GM12878 (cell line): ENCODE results near the gene UAP1L1. TPM values are rescaled to one million over a fixed set of nuclear protein-coding genes. Genes with fewer than 3 reads are reported as not detected.

Experiments
- ATAC-seq: fragments of 200-7000 bp; cut with Tn5 transposase; 3 replicates; pipeline ENCODE4 v1.9.1; 2020; ENCODE audit warnings: mild to moderate bottlenecking, moderate library complexity
- BruUV-seq: library from RNA; stranded (reverse); fragments of 400-500 nt; replicated peaks from 2 replicates; lab custom pipeline; 2021; lab: Mats Ljungman, UMichigan
- CTCF ChIA-PET: fragments of 300-600 bp; sonication (Branson Sonifier 250); formaldehyde crosslinking; extraction: SDS; loops from one replicate; lab custom pipeline; 2021; ENCODE audit warnings: inconsistent platforms; lab: Yijun Ruan, JAX
- POLR2A ChIA-PET: fragments of 350-600 bp; formaldehyde crosslinking; extraction: SDS; loops from one replicate; lab custom pipeline; 2021; ENCODE audit warnings: inconsistent platforms; lab: Charles Lee
- RAD21 ChIA-PET: fragments of 300-600 bp; sonication (Branson Sonifier 250); formaldehyde crosslinking; loops from one replicate; lab custom pipeline; 2023; ENCODE audit warnings: antibody characterized with exemption; ENCODE audit not compliant: unreplicated experiment; lab: Charles Lee
- SMC1A ChIA-PET: fragments of 300-600 bp; sonication (Branson Sonifier 250); formaldehyde crosslinking; loops from one replicate; lab custom pipeline; 2023; ENCODE audit not compliant: unreplicated experiment, uncharacterized antibody; lab: Charles Lee
- DNase-seq: peaks from one replicate; pipeline ENCODE4 v3.0.0-alpha.2; 2011; ENCODE audit warnings: low read depth, low spot score
- FAIRE-seq: peaks from 3 replicates; lab custom pipeline; 2011; peaks lifted over from hg19 to GRCh38; lab: Jason Lieb, UNC
- H2AFZ ChIP-seq: 2 replicates; pipeline ENCODE4 v1.6.0; 2011; ENCODE audit warnings: low read depth, low read length, control low read depth; ENCODE audit not compliant: control insufficient read depth
- H3K27ac ChIP-seq: 2 replicates; pipeline ENCODE4 v1.5.1; 2011; ENCODE audit warnings: control low read depth; ENCODE audit not compliant: control insufficient read depth, insufficient read depth
- H3K27me3 ChIP-seq, 2 experiments: replicated peaks in 1 of 2; 2 replicates each; pipeline versions ENCODE4 v1.6.0 to v1.6.1; 2011; ENCODE audit warnings: low read length in 1 of 2; ENCODE audit not compliant: control insufficient read depth in 2 of 2, insufficient read depth in 2 of 2
- H3K36me3 ChIP-seq, 2 experiments: 2 replicates each; pipeline ENCODE4 v1.5.1; 2011; ENCODE audit warnings: low read length in 1 of 2; ENCODE audit not compliant: control insufficient read depth in 2 of 2, insufficient read depth in 2 of 2
- H3K4me1 ChIP-seq: 2 replicates; pipeline ENCODE4 v1.6.1; 2011; ENCODE audit warnings: mild to moderate bottlenecking, low read length, moderate library complexity, mixed read lengths; ENCODE audit not compliant: control insufficient read depth, insufficient read depth
- H3K4me2 ChIP-seq: 2 replicates; pipeline ENCODE4 v1.6.0; 2011; ENCODE audit warnings: control low read depth; ENCODE audit not compliant: control insufficient read depth, insufficient read depth
- H3K4me3 ChIP-seq: fragments of 200-600 bp; sonication (generic); 2 replicates; pipeline ENCODE4 v1.5.1; 2016
- H3K79me2 ChIP-seq: 2 replicates; pipeline ENCODE4 v1.6.0; 2011; ENCODE audit warnings: low read length; ENCODE audit not compliant: control insufficient read depth, insufficient read depth
- H3K9ac ChIP-seq: 2 replicates; pipeline ENCODE4 v1.8.0; 2011; ENCODE audit warnings: low read length, control low read depth, mixed read lengths; ENCODE audit not compliant: control insufficient read depth, insufficient read depth
- H3K9me3 ChIP-seq: replicated peaks from 3 replicates; pipeline ENCODE4 v1.5.1; 2011; ENCODE audit warnings: mild to moderate bottlenecking, low read length; ENCODE audit not compliant: control insufficient read depth, insufficient read depth
- H4K20me1 ChIP-seq: 2 replicates; pipeline ENCODE4 v1.6.0; 2011; ENCODE audit not compliant: control insufficient read depth, insufficient read depth
- BRCA1 ChIP-seq: IDR thresholded peaks from 2 replicates; pipeline ENCODE4 v1.6.1; 2011; ENCODE audit warnings: low read depth, low read length, improper control_type of control experiment
- CREB1 ChIP-seq: IDR thresholded peaks from 2 replicates; pipeline ENCODE4 v1.6.1; 2012; ENCODE audit warnings: low read depth, mild to moderate bottlenecking, inconsistent platforms
- DPF2 ChIP-seq: fragments of 450-650 bp; IDR thresholded peaks from 2 replicates; pipeline ENCODE4 v1.6.1; 2017; ENCODE audit warnings: mild to moderate bottlenecking
- NFYA ChIP-seq: IDR thresholded peaks from 2 replicates; pipeline ENCODE4 v1.6.1; 2011; ENCODE audit warnings: low read depth, mild to moderate bottlenecking, low read length, improper control_type of control experiment, borderline replicate concordance
- PAX8 ChIP-seq: fragments of 450-650 bp; IDR thresholded peaks from 2 replicates; pipeline ENCODE4 v1.6.1; 2017; ENCODE audit warnings: mild to moderate bottlenecking, moderate library complexity
- WGBS: methylation state at CpG from one replicate; pipeline ENCODE4 v1.1.6; 2016; ENCODE audit warnings: low lambda C conversion rate; ENCODE audit not compliant: insufficient replicate concordance, insufficient coverage; ENCODE audit errors: missing lambda C conversion rate; 5-methylcytosine and 5-hydroxymethylcytosine counted together
- in situ Hi-C: fragments of 300-500 bp; cut with MboI; formaldehyde crosslinking; loops from 9 replicates; pipeline ENCODE4 v1.14.3; 2018; ENCODE audit warnings: mixed read lengths
- intact Hi-C: fragments of 100-400 bp; cut with micrococcal nuclease; formaldehyde crosslinking; loops from one replicate; pipeline ENCODE4 v1.14.2; 2022; ENCODE audit not compliant: unreplicated experiment
- polyA plus RNA-seq, 11 experiments: library from polyadenylated mRNA; depleted of rRNA in 4 of 11; unstranded in 6 of 11; stranded (reverse) in 5 of 11; fragments of >200 nt; fragmentation: Nextera tagmentation in 4 of 11; fragmentation: Illumina TruSeq in 1 of 11; extraction: Ambion mirVana in 4 of 11; extraction: Trizol in 1 of 11; gene quantifications; 1 replicate in 1 of 11; 2 replicates in 10 of 11; pipeline versions ENCODE4 v1.2.1 to v1.2.3, GENCODE V29; 2011 to 2016; ENCODE audit warnings: inconsistent platforms in 2 of 11, missing spikeins in 2 of 11, low read depth in 1 of 11
- total RNA-seq, 4 experiments: library from RNA; depleted of rRNA in 3 of 4; stranded (reverse); fragments of >200 nt in 3 of 4; fragmentation: Illumina TruSeq in 1 of 4; extraction: Trizol in 1 of 4; gene quantifications; 2 replicates each; pipeline versions ENCODE4 v1.2.1 to v1.2.3, GENCODE V29; 2013 to 2021

UAP1L1 gene
- total and polyA plus RNA-seq, 10 of the 15 experiments (the other 5 are each of a cell fraction or from before 2014, with no cell fraction given) = 0.29 to 15.7 (median 5.8) TPM

- ChIA-PET CTCF (interaction anchor here (0.6 to 1.8 kb wide), 7 partner anchors 20 to 167 kb away, joined by 3 to 7 read pairs (median 6); partner anchors contain the start of gene RNF224), RAD21 (interaction anchor here (0.7 to 1.4 kb wide), 9 partner anchors 20 to 121 kb away, joined by 3 to 9 read pairs (median 4); partner anchors contain the start of genes MAN1B1 and RNF224), POLR2A (interaction anchor here (1.1 to 1.5 kb wide), 4 partner anchors 12 to 119 kb away, joined by 3 to 16 read pairs (median 4); partner anchors contain the start of gene MAN1B1), SMC1A (interaction anchor here (0.8 to 1.3 kb wide), 5 partner anchors 18 to 112 kb away, joined by 3 to 5 read pairs (median 3); partner anchors contain the start of gene RNF224)
- ATAC-seq (no peak), DNase-seq (no peak), FAIRE-seq (no peak)
- H3K4me1 ChIP-seq = peaks cover 6% of the 10 kb centered on the region
- H2AFZ ChIP-seq = no peak overlapping the region
- H3K79me2 ChIP-seq = peaks cover 2% of the 10 kb centered on the region
- H3K4me2 ChIP-seq = peak overlapping the region; percentile 82; the same call in 1 of the 2 replicates
- H3K27ac ChIP-seq = no peak overlapping the region
- H3K27me3 ChIP-seq = no peaks in the 10 kb centered on the region
- BruUV-seq = no TSS peak
- intact Hi-C loops = loop anchor here (5.0 kb wide), 2 partner anchors 37 to 48 kb away; no protein-coding TSS in a partner anchor
- no peak overlapping the region; the same call in 1 of the 2 replicates for H3K9ac ChIP-seq
- WGBS = 78% methylated on average over 21 of the region's 21 CpGs
- H4K20me1 ChIP-seq = no peaks in the 10 kb centered on the region
- H3K9me3 ChIP-seq = no peaks in the 10 kb centered on the region
- TF ChIP-seq BRCA1 (no peak), PAX8 (no peak), CREB1 (no peak), DPF2 (no peak), NFYA (no peak)
- TF ChIP-seq, all 136 proteins: peak for 0
- in situ Hi-C loops = no loop called here
- Histone ChIP-seq H3K36me3 (peaks cover 4 to 12% of the 10 kb centered on the region in 2 experiments; a peak in 3 of 4 replicates), H3K4me3 (no peak overlapping the region)
These were observed 38.2 kb downstream of the UAP1L1 start for GRCh38 chr9:137115394-137116026.
